Brain microvascular endothelial cell (primary cell): ENCODE measurements around the gene SFSWAP.

ENCODE experiments used
- DNase-seq: peaks from one replicate; pipeline ENCODE4 v3.0.0-alpha.2; 2020
- H3K27ac ChIP-seq: fragments of 250-450 bp; sonication (Bioruptor Pico); 2 replicates; pipeline ENCODE4 v1.5.1; 2020; ENCODE audit warnings: mild to moderate bottlenecking, moderate library complexity
- H3K27me3 ChIP-seq: fragments of 250-450 bp; sonication (Bioruptor Pico); replicated peaks from 2 replicates; pipeline ENCODE4 v1.5.1; 2020; ENCODE audit warnings: mild to moderate bottlenecking
- H3K36me3 ChIP-seq: fragments of 250-450 bp; sonication (Bioruptor Pico); replicated peaks from 2 replicates; pipeline ENCODE4 v1.5.1; 2020; ENCODE audit warnings: mild to moderate bottlenecking
- H3K4me3 ChIP-seq: 2 replicates; pipeline ENCODE4 v1.5.1; 2011; ENCODE audit warnings: low read depth, mild to moderate bottlenecking, control low read depth, low read length, moderate library complexity
- in situ Hi-C: cut with HindIII; loops from 2 replicates; pipeline ENCODE4 v1.10.0; 2017; ENCODE audit warnings: low sequenced_read_pairs, low pct_ligation_motif_present
- TF ChIP-seq, protein P1 (sequence below): IDR thresholded peaks from 2 replicates; pipeline ENCODE4 v1.5.1; 2011; ENCODE audit warnings: low read depth, mild to moderate bottlenecking, moderate library complexity, low read length, control low read depth, inconsistent platforms; ENCODE audit errors: missing control alignments

The SFSWAP gene

DNA sequence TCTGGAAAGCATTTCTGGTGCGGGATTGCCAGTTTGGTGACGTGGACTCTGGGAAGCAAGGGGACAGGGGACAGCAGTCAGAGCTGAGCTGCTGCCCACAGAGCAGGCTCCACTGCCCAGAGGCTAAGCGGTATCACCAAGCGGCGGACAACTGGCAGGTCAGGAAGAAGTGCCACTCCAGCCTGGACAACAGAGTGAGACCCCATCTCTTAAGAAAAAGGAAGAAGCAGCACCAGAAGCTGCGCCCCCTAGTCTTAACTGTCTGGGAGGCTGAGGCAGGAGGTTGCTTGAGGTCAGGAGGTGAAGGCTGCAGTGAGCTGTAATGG, 85.5 kb downstream of the SFSWAP start:
- no peak overlapping the region for H3K27ac ChIP-seq
- no peak for DNase-seq
- H3K27me3 ChIP-seq: no peaks in the 10 kb centered on the region
- TF ChIP-seq, protein P1, sequence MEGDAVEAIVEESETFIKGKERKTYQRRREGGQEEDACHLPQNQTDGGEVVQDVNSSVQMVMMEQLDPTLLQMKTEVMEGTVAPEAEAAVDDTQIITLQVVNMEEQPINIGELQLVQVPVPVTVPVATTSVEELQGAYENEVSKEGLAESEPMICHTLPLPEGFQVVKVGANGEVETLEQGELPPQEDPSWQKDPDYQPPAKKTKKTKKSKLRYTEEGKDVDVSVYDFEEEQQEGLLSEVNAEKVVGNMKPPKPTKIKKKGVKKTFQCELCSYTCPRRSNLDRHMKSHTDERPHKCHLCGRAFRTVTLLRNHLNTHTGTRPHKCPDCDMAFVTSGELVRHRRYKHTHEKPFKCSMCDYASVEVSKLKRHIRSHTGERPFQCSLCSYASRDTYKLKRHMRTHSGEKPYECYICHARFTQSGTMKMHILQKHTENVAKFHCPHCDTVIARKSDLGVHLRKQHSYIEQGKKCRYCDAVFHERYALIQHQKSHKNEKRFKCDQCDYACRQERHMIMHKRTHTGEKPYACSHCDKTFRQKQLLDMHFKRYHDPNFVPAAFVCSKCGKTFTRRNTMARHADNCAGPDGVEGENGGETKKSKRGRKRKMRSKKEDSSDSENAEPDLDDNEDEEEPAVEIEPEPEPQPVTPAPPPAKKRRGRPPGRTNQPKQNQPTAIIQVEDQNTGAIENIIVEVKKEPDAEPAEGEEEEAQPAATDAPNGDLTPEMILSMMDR: no peak
- H3K4me3 ChIP-seq: no peak overlapping the region
- in situ Hi-C loops: no loop called here
- peaks cover 6% of the 10 kb centered on the region for H3K36me3 ChIP-seq

DNA sequence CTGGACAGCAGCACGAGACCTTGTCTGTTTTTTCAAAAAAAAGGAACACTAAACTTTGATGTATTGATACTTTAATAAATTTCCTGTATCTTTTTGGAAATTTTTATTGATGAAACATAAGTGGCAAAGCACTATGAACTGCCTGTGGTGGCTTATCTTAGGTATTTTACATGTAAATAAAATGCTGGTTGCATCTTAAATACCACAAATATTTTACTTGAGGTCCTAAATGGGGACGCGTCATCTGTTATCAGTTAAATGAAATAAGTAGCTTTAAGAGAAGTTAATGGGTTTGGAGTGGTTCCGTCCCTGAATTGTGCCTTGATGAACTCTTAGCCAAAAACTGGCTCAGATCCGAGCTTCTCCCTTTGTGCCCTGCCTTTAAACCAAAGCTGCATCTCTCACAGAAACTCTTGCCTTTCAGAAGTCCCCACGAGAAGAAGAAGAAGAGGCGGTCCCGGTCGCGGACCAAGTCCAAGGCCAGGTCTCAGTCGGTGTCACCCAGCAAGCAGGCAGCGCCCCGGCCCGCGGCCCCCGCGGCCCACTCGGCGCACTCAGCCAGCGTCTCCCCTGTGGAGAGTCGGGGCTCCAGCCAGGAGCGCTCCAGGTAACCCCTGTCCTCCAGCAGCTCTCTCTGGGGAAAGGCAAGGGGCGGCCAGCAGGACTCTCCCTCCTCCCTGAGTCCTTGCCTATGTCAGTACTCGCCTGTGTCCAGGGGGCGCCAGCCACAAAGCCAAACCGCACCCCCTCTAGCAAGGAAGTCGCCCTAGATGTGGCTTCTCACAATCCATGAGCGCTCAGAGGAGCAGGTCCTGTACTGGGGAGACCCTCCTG, 86.1 kb downstream of the SFSWAP start:
- TF ChIP-seq, protein P1: no peak
- H3K36me3 ChIP-seq: peaks cover 8% of the 10 kb centered on the region
- in situ Hi-C loops: no loop called here
- DNase-seq: no peak
- H3K4me3 ChIP-seq: no peak overlapping the region
- no peaks in the 10 kb centered on the region for H3K27me3 ChIP-seq
- no peak overlapping the region for H3K27ac ChIP-seq

DNA sequence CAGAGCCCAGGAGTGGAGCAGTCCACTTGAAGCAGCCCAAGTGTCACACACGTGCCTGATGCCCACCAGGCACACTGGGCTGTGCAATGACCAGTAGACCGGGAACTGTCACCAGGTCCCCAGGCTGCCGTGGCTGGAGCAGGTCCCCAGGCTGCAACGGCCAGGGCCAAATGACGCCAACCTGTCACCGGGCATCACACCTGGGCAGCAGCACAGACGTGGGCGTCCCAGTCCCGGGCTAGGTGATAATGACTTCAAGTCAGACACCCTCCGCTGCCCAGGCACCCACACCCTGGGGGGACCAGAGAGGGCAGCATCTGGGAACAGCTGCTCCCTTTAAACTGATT, 86.7 kb downstream of the SFSWAP start:
- Histone ChIP-seq H3K36me3 (peaks cover 9% of the 10 kb centered on the region), H3K4me3 (no peak overlapping the region), H3K27ac (no peak overlapping the region), H3K27me3 (no peaks in the 10 kb centered on the region)
- in situ Hi-C loops: no loop called here
- TF ChIP-seq, protein P1: no peak
- DNase-seq: no peak

DNA sequence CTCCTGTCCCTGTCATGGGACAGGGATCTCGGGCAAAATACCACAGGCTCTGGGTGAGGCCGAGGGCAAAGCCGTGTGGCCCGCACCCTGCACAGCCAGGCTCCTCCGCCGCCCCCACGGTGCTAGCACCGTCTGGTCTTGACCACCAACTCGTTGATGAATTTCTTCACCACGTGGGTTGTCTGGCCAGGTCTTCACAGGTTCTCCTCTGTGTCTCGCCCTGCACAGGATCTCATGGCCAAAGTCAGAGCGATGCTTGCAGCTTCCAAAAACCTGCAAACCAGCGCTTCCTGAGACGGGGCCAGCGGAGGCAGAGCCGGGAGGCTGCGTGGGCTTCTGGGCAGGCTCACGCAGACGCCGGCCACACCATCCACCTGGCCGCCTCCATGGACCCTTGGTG, 88.3 kb downstream of the SFSWAP start:
- Histone ChIP-seq H3K36me3 (peaks cover 9% of the 10 kb centered on the region), H3K27ac (no peak overlapping the region), H3K27me3 (no peaks in the 10 kb centered on the region), H3K4me3 (no peak overlapping the region)
- no peak for DNase-seq
- TF ChIP-seq, protein P1: no peak
- in situ Hi-C loops: no loop called here

DNA sequence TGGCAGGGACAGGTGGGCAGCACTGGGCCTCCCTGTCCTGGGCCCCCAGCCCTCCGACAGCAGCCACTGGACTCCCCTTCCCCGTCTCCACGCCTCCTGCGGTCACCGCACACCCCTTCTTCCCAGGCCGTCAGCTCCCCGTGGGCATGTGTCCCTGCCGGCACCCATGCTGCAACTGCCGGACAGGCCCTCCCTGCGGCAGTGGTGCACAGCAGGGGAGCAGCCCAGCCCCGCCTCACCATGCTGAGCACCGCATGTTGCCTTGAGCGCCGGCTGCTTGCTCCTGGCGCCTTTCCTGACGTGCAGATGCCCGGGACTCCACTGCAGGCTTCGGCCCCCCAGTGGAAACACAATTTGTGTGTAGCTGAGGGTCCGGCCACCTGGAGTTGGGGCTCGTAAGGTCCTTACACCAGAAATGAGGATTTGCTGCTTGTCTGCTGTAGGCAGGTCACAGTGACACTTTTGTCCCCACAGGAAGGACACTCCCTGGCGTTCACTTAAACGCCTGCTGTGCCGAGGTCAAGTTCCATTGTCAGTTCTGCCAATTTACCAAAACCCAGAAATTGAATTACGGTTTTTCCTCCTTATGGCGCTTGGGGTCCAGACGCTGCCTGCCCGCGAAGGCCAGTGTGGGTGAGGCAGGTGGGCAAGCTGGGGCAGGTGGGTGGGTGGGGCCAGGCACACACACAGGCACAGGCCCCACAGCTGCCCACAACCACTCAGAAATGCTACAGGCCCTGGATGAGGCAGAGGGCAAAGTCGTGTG, 89.1 kb downstream of the SFSWAP start:
- Histone ChIP-seq H3K36me3 (peaks cover 9% of the 10 kb centered on the region), H3K27me3 (no peaks in the 10 kb centered on the region), H3K27ac (no peak overlapping the region), H3K4me3 (no peak overlapping the region)
- TF ChIP-seq, protein P1: no peak
- in situ Hi-C loops: no loop called here
- no peak for DNase-seq
